Kidney epithelial cell (primary cell): ENCODE data around the gene CCR2. TPM values are rescaled to one million over a fixed set of nuclear protein-coding genes. Genes with fewer than 3 reads are reported as not detected.

Source experiments
- DNase-seq: peaks from one replicate; pipeline ENCODE4 v3.0.0-alpha.2; 2010; ENCODE audit warnings: low read depth
- H3K27me3 ChIP-seq: 2 replicates; pipeline ENCODE4 v1.6.0; 2011; ENCODE audit warnings: low read length; ENCODE audit not compliant: control insufficient read depth, insufficient read depth
- H3K36me3 ChIP-seq: 2 replicates; pipeline ENCODE4 v1.5.1; 2011; ENCODE audit warnings: low read length; ENCODE audit not compliant: control insufficient read depth, insufficient read depth
- H3K4me3 ChIP-seq: 2 replicates; pipeline ENCODE4 v1.5.1; 2011; ENCODE audit warnings: low read depth, mild to moderate bottlenecking, control low read depth, low read length
- CTCF ChIP-seq: IDR thresholded peaks from 2 replicates; pipeline ENCODE4 v1.5.1; 2011; ENCODE audit warnings: mild to moderate bottlenecking, moderate library complexity, low read length, control low read depth, inconsistent platforms; ENCODE audit not compliant: insufficient read depth, poor library complexity, severe bottlenecking
- total RNA-seq: library from RNA; depleted of rRNA; stranded (reverse); fragments of >200 nt; gene quantifications from 2 replicates; pipeline ENCODE4 v1.2.3, GENCODE V29; 2015

CCR2 gene
- total RNA-seq, 1 donor from 2014 or later, result not detected

GRCh38 chr3:46335541-46335940 lies 18.4 kb upstream of the CCR2 start:
- TF ChIP-seq CTCF, result no peak
- no peak for DNase-seq

GRCh38 chr3:46337911-46338310 lies 16.0 kb upstream of the CCR2 start:
- no peak for TF ChIP-seq CTCF
- H3K27me3 ChIP-seq, result no peaks in the 10 kb centered on the region
- H3K4me3 ChIP-seq, result no peak overlapping the region
- H3K36me3 ChIP-seq, result no peaks in the 10 kb centered on the region
- DNase-seq, result no peak

More at GRCh38 chr3:46335541-46335940, 18.4 kb upstream of the CCR2 start:
- no peaks in the 10 kb centered on the region for H3K36me3 ChIP-seq
- H3K27me3 ChIP-seq, result no peaks in the 10 kb centered on the region
- H3K4me3 ChIP-seq, result no peak overlapping the region

- Histone ChIP-seq H3K4me3 (no peak overlapping the region), H3K27me3 (no peaks in the 10 kb centered on the region), H3K36me3 (no peaks in the 10 kb centered on the region)
- no peak for DNase-seq
- TF ChIP-seq CTCF, result no peak
Measured at GRCh38 chr3:46338840-46339239, 15.1 kb upstream of the CCR2 start.

GRCh38 chr3:46344476-46344875 lies 9.4 kb upstream of the CCR2 start:
- DNase-seq, result no peak
- Histone ChIP-seq H3K36me3 (no peaks in the 10 kb centered on the region), H3K27me3 (no peaks in the 10 kb centered on the region), H3K4me3 (no peak overlapping the region)
- no peak for TF ChIP-seq CTCF

- no peak for TF ChIP-seq CTCF
- no peaks in the 10 kb centered on the region for H3K36me3 ChIP-seq
- H3K27me3 ChIP-seq, result peaks cover 3% of the 10 kb centered on the region
- no peak overlapping the region for H3K4me3 ChIP-seq
- no peak for DNase-seq
Measured at GRCh38 chr3:46348823-46349482, 5.0 kb upstream of the CCR2 start.
